GM18507 (cell line): ENCODE data around the gene MRPL36.

Experiments used
- DNase-seq: peaks from one replicate; pipeline ENCODE4 v3.0.0; 2011; ENCODE audit warnings: low read depth; ENCODE audit not compliant: insufficient read length; ENCODE audit errors: extremely low spot score
- FAIRE-seq: peaks from 2 replicates; lab custom pipeline; 2011; peaks lifted over from hg19 to GRCh38; lab: Jason Lieb, UNC

Gene MRPL36

GRCh38 chr5:1759378-1759970, 40.2 kb downstream of the MRPL36 start:
- DNase-seq (no peak), FAIRE-seq (no peak)

DNA sequence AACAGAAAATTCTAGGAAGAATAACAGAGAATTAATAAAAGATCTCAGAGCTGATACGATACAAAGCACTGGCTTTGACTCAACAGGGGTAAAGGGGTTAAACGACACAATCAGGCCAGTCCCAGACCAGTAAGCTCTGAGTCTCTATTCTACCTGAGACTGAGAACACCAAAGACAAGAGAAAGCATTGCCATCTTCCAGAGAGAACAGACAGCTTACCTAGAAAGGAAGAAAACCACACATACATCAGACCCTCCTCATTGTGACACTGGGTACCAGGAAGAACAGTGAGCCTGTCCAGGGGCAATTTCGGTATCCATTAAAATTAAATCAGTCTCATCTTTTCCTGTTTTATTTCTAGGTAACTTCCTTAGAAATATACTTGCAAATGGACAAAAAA, 41.1 kb downstream of the MRPL36 start:
- no peak for FAIRE-seq
- DNase-seq = no peak

DNA sequence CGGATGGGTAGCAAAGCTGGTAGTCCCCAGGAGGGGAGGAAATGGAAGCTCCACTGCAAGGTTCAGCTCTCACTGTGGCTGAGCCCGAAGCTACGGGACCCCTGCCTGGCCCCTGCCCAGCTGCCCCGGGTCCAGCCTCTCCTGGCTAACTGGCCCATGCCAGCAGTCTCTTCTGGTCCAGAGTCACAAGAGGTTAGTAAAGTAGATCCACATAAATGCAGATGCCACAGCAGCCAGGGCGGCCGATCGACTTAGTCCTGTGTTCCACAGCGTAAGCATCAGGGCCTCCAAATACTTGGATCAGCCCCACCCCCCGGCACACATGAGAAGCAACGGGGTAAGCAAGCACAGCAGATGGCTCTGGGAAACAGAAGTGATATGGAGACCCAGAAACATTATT, 42.1 kb downstream of the MRPL36 start:
- FAIRE-seq = no peak
- DNase-seq = no peak

- FAIRE-seq = no peak
These were observed 43.2 kb downstream of the MRPL36 start for GRCh38 chr5:1756481-1756880.

GRCh38 chr5:1755321-1755949, 44.2 kb downstream of the MRPL36 start:
- FAIRE-seq (no peak), DNase-seq (no peak)

More at GRCh38 chr5:1756481-1756880, 43.2 kb downstream of the MRPL36 start:
- no peak for DNase-seq

DNA sequence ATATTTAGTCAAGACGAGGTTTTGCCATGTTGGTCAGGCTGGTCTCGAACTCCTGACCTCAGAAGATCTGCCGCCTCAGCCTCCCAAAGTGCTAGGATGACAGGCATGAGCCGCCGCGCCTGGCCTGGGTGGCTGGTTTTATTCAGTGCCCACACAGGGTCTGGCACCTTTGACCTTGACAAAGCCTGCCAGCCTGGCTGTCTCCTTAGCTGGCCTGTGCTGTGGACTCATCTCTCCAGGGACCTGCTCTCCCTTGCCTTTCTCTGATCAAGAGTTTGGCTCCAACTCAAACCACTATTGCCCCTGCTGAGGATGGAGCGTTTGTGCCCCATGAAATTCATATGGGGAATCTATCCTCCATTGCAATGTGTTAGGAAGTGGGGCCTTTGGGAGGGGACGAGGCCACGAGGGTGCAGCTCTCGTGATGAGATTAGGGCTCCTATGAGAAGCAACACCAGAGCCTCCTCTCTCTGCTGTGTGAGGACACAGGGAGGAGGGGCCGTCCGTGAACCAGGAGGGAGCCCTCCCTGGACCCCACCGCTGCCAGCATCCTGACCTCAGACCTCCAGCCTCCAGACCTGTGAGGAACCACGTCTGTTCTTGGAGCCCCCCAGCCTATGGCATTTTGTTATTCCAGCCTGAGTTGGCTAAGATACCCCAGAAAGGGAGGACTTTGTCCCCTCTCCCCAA, 45.0 kb downstream of the MRPL36 start:
- DNase-seq (no peak), FAIRE-seq (no peak)

DNA sequence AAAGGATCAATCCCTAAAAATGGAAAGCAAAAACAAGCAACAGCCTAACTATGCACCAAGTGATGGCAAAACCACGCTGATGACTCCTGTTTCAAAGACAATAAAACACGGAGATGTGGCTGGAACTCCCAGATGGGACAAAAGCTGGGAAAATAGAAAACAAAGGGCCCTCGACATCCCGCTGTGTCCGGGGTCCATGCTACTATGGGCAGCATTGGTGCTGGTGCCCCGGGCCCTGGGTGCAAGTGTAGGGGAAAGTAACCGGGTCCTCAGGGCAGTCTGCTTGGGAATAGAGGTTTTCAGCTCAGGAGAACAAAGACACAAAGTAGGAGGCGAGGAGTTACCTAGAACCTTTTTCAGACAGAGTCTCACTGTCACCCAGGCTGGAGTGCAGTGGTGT, 46.1 kb downstream of the MRPL36 start:
- DNase-seq (no peak), FAIRE-seq (no peak)

DNA sequence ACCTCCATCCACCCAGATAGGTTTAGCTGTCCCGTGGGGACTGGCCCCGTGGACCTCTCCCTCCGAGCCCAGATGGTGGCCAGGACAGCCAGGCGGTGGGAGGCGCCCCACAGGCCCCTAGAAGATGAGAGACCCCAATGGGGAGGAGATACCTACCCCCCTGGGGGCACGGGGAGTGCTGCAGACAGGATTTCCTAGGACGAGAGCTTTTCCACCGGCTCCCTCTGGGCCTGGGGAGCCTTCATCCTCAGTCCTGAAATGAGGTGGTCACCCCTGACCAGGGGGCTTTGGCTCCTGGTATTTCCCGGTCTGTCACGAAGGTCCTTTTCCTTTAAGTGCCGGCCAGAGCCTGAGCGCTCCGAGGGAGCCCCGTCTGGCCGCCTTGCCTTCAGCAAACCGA, 46.8 kb downstream of the MRPL36 start:
- no peak for FAIRE-seq
- DNase-seq = no peak

- DNase-seq (no peak), FAIRE-seq (no peak)
These were observed 47.5 kb downstream of the MRPL36 start for GRCh38 chr5:1751864-1752822.

- FAIRE-seq (no peak), DNase-seq (no peak)
These were observed 48.4 kb downstream of the MRPL36 start for GRCh38 chr5:1751026-1751863.

- DNase-seq = no peak
- no peak for FAIRE-seq
These were observed 49.2 kb downstream of the MRPL36 start for GRCh38 chr5:1750469-1750868.

GRCh38 chr5:1749346-1750124, 50.1 kb downstream of the MRPL36 start:
- FAIRE-seq = no peak
- no peak for DNase-seq

DNA sequence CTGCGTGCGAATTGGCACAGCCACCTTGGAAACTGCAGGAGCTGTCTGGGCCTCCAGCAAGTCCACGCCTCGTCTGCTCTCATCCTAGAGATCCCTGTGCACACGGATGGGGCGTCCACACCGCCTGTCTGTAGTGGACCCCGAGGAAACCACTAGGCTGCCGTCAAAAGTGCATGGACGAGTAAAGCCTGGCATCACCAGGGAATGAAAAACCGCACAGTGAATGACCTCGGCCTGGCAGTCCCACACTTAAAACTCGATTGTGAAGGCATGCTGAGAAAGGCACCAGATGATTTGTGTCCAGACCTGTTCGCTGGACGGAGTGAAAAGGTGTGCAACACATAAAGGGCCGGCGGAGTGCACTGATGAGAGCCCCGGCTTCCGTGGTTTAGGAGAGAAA, 50.8 kb downstream of the MRPL36 start:
- FAIRE-seq (no peak), DNase-seq (no peak)
